Fibroblast of lung (primary cell): Measurements from ENCODE around the gene STK10. TPM values are rescaled to one million over a fixed set of nuclear protein-coding genes. Genes with fewer than 3 reads are reported as not detected.

ENCODE experiments used
- DNase-seq, 2 donors: peaks; one replicate each; pipeline versions ENCODE4 v3.0.0 to v3.0.0-alpha.2; 2010; ENCODE audit warnings: low read depth in 2 of 2
- H2AFZ ChIP-seq: 2 replicates; pipeline ENCODE4 v1.5.1; 2012; ENCODE audit warnings: low read length, control low read depth, inconsistent platforms
- H3K27ac ChIP-seq: 2 replicates; pipeline ENCODE4 v1.5.1; 2011; ENCODE audit warnings: low read length, control low read depth; ENCODE audit not compliant: insufficient read depth
- H3K27me3 ChIP-seq: 2 replicates; pipeline ENCODE4 v1.5.1; 2011; ENCODE audit warnings: mild to moderate bottlenecking, low read length; ENCODE audit not compliant: control insufficient read depth, insufficient read depth
- H3K36me3 ChIP-seq: 2 replicates; pipeline ENCODE4 v1.5.1; 2011; ENCODE audit warnings: low read length; ENCODE audit not compliant: control insufficient read depth, insufficient read depth
- H3K4me1 ChIP-seq: 2 replicates; pipeline ENCODE4 v1.5.1; 2011; ENCODE audit warnings: low read length; ENCODE audit not compliant: control insufficient read depth, insufficient read depth; ENCODE audit errors: extremely low read depth
- H3K4me2 ChIP-seq: 2 replicates; pipeline ENCODE4 v1.5.1; 2011; ENCODE audit warnings: low read length, control low read depth; ENCODE audit not compliant: insufficient read depth; ENCODE audit errors: extremely low read depth
- H3K4me3 ChIP-seq, 4 experiments: fragments of 200-600 bp in 1 of 4; sonication (generic) in 1 of 4; replicated peaks in 1 of 4; 2 replicates each; pipeline ENCODE4 v1.5.1; 2011 to 2016; ENCODE audit warnings: low read length in 4 of 4, low read depth in 3 of 4, mild to moderate bottlenecking in 3 of 4, control low read depth in 2 of 4, inconsistent platforms in 1 of 4, mixed read lengths in 1 of 4; ENCODE audit not compliant: insufficient read depth in 1 of 4; ENCODE audit errors: control extremely low read depth in 1 of 4
- H3K79me2 ChIP-seq: 2 replicates; pipeline ENCODE4 v1.5.1; 2012; ENCODE audit warnings: mild to moderate bottlenecking, low read length, inconsistent platforms; ENCODE audit not compliant: control insufficient read depth, insufficient read depth
- H3K9ac ChIP-seq: 2 replicates; pipeline ENCODE4 v1.5.1; 2011; ENCODE audit warnings: mild to moderate bottlenecking, low read length, control low read depth; ENCODE audit not compliant: insufficient read depth
- H3K9me3 ChIP-seq: 2 replicates; pipeline ENCODE4 v1.5.1; 2012; ENCODE audit warnings: low read depth, low read length; ENCODE audit not compliant: control insufficient read depth, insufficient read depth
- H4K20me1 ChIP-seq: 2 replicates; pipeline ENCODE4 v1.5.1; 2011; ENCODE audit warnings: low read length; ENCODE audit not compliant: control insufficient read depth, insufficient read depth; ENCODE audit errors: extremely low read depth
- EZH2 ChIP-seq: IDR thresholded peaks from 2 replicates; pipeline ENCODE4 v1.5.1; 2012; ENCODE audit warnings: low read length, control low read depth, mild to moderate bottlenecking; ENCODE audit errors: missing control alignments
- polyA plus RNA-seq, 2 donors: library from polyadenylated mRNA; depleted of rRNA in 1 of 2; stranded (reverse) in 1 of 2; unstranded in 1 of 2; fragments of >200 nt; gene quantifications; 2 replicates each; pipeline ENCODE4 v1.2.1, GENCODE V29; 2011 to 2012; ENCODE audit warnings: missing spikeins in 1 of 2
- total RNA-seq: library from RNA; depleted of rRNA; stranded (reverse); fragments of >200 nt; gene quantifications from 2 replicates; pipeline ENCODE4 v1.2.1, GENCODE V29; 2014
- TF ChIP-seq, protein P1 (sequence below), 2 donors: IDR thresholded peaks in 1 of 2; conservative IDR thresholded peaks in 1 of 2; 1 replicate in 1 of 2; 2 replicates in 1 of 2; pipeline ENCODE4 v1.5.1; 2011 to 2012; ENCODE audit warnings: low read length in 2 of 2, control low read depth in 1 of 2, inconsistent platforms in 1 of 2, low read depth in 1 of 2, mild to moderate bottlenecking in 1 of 2

Gene STK10
- total and polyA plus RNA-seq, 2 donors (not counting 1 experiment from before 2014, with no cell fraction given): 8.9 to 16.0 TPM

GRCh38 chr5:172185096-172185461 lies 2.9 kb downstream of the STK10 start:
- Histone ChIP-seq H3K27ac (no peak overlapping the region), H3K27me3 (no peaks in the 10 kb centered on the region), H2AFZ (no peak overlapping the region), H3K4me1 (peaks cover 6% of the 10 kb centered on the region), H4K20me1 (no peaks in the 10 kb centered on the region), H3K9ac (no peak overlapping the region), H3K79me2 (peaks cover 37% of the 10 kb centered on the region), H3K4me3 (no peak overlapping the region), H3K9me3 (no peaks in the 10 kb centered on the region), H3K36me3 (peaks cover 2% of the 10 kb centered on the region), H3K4me2 (no peak overlapping the region)
- TF ChIP-seq, protein P1, sequence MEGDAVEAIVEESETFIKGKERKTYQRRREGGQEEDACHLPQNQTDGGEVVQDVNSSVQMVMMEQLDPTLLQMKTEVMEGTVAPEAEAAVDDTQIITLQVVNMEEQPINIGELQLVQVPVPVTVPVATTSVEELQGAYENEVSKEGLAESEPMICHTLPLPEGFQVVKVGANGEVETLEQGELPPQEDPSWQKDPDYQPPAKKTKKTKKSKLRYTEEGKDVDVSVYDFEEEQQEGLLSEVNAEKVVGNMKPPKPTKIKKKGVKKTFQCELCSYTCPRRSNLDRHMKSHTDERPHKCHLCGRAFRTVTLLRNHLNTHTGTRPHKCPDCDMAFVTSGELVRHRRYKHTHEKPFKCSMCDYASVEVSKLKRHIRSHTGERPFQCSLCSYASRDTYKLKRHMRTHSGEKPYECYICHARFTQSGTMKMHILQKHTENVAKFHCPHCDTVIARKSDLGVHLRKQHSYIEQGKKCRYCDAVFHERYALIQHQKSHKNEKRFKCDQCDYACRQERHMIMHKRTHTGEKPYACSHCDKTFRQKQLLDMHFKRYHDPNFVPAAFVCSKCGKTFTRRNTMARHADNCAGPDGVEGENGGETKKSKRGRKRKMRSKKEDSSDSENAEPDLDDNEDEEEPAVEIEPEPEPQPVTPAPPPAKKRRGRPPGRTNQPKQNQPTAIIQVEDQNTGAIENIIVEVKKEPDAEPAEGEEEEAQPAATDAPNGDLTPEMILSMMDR (conservative IDR thresholded peaks at IDR 0.05 in 1 of 2, IDR thresholded peaks at IDR 0.05 in 1 of 2; ENCODE audit: low read depth in 1 of 2, low read length in 2 of 2): no peak
- no peak for TF ChIP-seq EZH2
- DNase-seq: no peak

DNA sequence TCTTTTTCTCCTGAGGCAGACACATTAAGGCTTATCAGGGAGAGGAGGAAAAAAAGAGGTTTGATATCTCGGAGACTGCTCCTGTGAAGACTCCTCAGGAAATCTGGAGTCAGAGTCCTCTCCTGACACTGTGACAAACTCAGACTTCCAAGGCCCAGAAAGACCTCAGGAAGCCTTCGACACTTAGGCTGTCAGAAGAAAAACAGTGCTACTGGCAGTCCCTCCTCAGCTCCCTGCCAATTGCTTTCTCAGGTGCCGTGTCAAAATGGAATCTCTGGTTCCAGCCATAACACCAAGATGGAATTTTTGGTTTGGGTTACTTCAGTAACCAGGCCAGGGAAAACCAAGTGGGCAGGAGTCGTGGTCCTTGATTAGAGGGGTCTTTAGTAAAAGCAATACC lies 4.1 kb downstream of the STK10 start:
- Histone ChIP-seq H3K4me3 (no peak overlapping the region), H3K36me3 (peaks cover 2% of the 10 kb centered on the region), H4K20me1 (no peaks in the 10 kb centered on the region), H3K9me3 (no peaks in the 10 kb centered on the region), H3K4me1 (peaks cover 6% of the 10 kb centered on the region), H3K4me2 (no peak overlapping the region), H2AFZ (no peak overlapping the region), H3K9ac (no peak overlapping the region), H3K79me2 (peaks cover 44% of the 10 kb centered on the region), H3K27ac (no peak overlapping the region), H3K27me3 (no peaks in the 10 kb centered on the region)
- no peak for DNase-seq
- TF ChIP-seq, protein P1 (conservative IDR thresholded peaks at IDR 0.05 in 1 of 2, IDR thresholded peaks at IDR 0.05 in 1 of 2; ENCODE audit: low read depth in 1 of 2, low read length in 2 of 2): no peak
- no peak for TF ChIP-seq EZH2

DNA sequence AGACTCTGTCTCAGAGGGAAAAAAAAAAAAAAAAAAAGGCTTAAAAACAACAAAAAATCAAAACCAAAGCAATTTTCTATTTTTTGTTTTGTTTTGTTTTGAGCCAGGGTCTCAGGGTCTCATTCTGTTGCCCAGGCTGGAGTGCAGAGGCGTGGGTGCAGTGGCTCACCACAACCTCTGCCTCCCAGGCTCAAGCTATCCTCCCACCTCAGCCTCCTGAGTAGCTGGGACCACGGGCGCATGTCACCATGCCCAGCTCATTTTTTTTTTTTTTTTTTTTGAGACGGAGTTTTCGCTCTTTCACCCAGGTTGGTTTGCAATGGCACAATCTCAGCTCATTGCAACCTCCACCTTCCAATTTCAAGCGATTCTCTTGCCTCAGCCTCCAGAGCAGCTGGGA lies 5.7 kb downstream of the STK10 start:
- no peak overlapping the region for H3K27ac ChIP-seq
- no peak overlapping the region for H2AFZ ChIP-seq
- no peak overlapping the region for H3K4me3 ChIP-seq
- no peak for DNase-seq
- H3K79me2 ChIP-seq: peaks cover 47% of the 10 kb centered on the region
- no peak overlapping the region for H3K9ac ChIP-seq
- H3K4me2 ChIP-seq: no peak overlapping the region
- no peaks in the 10 kb centered on the region for H4K20me1 ChIP-seq
- H3K9me3 ChIP-seq: no peaks in the 10 kb centered on the region
- peaks cover 6% of the 10 kb centered on the region for H3K4me1 ChIP-seq
- TF ChIP-seq, protein P1 (conservative IDR thresholded peaks at IDR 0.05 in 1 of 2, IDR thresholded peaks at IDR 0.05 in 1 of 2; ENCODE audit: low read depth in 1 of 2, low read length in 2 of 2): no peak
- no peak for TF ChIP-seq EZH2
- H3K27me3 ChIP-seq: no peaks in the 10 kb centered on the region
- peaks cover 2% of the 10 kb centered on the region for H3K36me3 ChIP-seq
